IPS-NIHi7 (cell line): ENCODE results near the gene JAZF1.
A peak's percentile ranks its signal among the peaks of the same experiment; 100 is the strongest.

ENCODE experiments used
- DNase-seq: peaks from one replicate; pipeline ENCODE4 v3.0.0; 2012; ENCODE audit warnings: mixed read lengths; ENCODE audit errors: extremely low spot score

The JAZF1 gene

DNA sequence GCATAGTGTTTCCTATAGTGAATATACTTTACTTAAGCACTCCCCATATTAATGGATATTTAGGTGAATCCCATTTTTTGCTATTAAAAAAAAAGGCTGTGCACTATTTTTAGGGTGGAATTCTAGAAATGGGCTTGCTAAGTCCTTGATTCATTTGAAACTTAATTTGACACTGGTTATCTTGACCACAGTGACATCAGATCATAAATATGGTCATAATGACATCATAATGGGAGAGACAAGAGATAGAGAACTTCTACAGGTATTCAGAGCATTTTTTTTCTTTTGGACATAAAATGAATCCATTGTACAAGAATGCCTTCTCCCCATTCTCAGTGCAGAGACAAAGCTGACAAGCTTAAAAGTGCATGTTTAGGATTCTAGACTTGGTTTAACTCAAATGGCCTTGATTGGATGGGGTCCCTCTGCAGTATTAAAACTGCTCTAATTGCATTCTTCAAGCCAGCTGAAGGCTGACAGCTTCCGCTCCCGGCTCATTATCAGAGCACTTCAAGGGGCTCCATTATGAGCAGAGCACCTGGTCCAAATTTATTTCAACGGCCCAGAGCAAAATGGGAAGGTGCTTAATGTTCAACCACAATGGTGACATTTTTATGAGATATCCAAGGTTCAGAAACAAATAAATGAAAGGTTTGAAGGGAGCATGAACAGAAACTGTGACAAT lies 104.8 kb downstream of the JAZF1 start:
- DNase-seq, result no peak

DNA sequence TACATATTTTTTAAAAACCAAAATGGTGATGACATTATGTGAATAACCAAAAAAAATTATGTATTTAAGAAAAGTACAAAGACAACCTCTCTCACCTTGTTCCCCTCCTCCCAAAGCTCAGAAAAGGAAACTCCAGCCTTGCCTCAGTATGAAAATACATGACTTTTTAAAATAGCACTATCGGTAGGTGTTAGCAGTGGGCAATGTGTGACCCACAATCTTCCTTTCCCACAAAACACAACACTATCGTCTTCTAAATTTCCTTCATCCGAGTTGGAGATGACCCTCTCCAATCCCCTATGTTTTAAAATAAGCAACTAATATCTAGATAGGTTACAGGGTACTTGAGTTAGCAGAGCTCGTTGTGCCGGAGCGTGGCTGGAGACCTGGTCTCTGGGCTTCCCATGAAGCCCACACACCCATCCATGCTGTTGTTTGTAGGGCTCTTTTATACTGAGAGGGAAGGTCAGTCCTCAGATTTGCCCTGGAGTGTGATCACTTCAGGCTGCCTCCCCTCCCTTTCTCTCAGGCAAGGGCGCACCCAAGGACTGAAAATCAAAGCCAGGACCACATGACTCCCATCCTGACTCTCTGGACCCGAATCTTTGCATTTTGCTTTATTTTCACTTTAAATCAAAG lies 107.6 kb downstream of the JAZF1 start:
- DNase-seq, result no peak

DNA sequence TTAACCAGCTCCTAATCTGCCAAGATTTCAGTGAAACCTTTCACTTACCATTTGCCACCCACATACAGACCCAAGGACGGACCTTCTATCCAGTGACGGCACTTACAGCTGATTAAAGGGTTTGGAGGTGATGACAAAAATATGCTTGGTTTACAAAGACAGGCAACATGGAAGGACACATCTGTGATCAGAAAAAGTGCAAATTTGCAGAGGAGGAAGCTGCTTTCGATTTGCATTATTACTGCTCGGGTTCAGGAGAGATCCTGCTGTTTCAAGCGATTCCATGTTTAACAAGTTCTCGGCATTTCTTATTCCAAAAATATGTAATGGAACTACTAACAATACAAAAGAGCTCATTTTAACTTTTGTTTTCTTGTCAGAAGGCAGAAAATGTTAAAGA lies 109.0 kb downstream of the JAZF1 start:
- DNase-seq, result no peak

DNA sequence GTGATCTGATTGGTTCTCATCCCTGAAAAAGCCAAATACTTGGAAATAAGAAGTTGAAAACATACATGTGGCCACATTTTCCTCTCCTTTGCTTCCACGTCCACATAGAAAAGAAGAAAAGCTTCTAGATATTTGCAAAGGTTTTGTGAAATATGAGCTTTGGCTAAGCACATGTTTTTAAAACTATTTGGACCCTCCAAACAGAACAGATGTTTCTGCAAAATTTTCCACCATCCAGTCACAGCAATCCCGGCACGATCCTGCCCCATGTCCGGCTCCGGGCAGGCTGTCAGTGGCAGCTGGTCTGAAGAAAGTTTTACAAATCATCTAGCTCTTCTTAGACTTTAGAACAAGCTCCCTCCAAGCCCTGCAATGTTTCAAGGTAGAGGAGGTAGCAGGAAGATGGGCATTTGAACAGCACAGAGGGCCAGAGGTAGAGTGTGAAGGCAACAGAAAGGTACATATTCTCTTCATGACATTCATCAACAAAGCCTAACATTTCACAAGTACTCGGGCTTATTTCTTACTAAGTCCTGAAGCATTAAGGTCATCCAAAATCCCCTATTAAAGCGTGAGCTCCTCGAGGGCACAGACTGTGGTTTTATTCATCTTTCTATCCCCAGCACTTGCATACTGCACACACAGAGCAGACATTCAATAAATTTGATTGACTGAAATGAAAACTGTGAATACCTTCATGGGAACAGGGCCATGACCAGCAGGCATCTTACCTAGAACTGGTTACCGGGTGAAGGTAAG lies 110.1 kb downstream of the JAZF1 start:
- DNase-seq, result no peak

DNA sequence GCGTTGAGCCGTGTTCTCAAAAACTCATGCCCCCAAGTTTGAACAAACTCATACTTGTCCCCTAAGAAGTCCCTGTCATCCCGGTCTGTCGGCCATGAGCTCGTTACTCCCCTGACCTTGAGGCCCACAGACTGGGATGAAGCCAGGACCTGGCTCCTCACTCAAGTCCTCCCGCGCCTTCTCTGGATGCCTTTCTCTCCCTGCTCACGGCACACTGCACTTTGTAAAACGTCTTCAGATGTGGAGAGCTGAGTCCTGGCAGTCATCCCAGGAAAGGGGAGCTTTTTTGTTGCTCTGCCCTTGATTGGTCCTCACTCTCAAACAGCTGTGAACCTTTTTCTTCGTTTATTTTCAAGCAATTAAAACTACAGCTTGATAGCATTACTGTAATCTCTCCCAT lies 110.8 kb downstream of the JAZF1 start:
- no peak for DNase-seq

DNA sequence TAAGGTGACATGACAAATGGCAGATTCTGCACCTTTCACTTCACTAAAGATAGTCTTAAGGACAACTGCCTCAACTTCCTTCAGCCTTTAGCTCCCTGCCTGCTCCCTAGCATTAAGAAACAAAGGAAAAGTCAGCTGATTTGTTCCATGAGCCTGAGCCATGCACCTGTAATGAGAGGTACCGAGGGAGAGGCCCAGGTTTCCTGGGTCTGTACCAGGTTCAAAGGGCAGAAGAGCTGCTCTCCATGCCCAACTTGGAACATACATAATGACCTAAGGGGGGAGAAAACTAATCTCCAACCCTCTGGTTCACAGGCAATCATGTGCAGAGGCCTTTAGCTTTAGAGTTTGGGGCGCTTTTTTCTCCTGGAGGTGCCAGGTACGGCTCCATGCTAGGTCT lies 111.2 kb downstream of the JAZF1 start:
- no peak for DNase-seq

DNA sequence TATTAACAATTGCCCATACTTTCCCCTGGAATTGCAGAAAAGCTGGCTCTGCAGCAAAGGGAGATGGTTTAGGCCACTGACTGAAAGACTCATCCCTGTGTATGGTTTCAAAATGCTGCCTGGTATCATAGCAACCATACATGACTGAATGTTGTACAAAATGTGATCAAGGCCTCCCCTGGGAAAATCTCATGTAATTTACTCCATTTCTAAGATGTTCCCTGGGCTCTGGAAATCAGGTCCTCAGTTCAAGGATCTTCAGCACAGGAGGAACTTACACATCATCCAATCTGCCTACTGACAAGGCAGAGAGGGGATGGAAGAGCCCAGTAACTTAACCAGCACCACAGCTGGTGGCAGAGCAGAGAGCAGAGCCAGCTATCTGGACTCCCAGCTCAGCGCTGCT lies 111.8 kb downstream of the JAZF1 start:
- DNase-seq, result no peak

DNA sequence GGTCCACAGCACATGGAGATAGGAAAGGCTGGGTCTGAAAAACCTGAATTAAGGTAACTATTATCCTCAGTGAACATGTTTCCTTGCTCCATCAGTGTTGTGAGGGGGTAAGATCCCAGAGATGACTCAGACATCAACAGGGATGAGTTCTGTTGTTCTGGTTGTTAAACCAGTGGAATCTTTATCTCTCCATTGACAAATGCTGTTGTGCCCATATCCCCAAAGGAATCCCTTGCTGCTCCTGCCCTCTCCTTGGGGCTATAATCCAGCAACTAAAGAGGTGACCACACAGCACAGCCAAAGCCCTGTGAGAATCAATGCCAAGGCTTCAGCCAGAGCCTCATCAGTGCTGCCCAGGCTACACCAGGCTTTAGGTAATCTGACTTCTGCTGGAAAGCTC lies 113.4 kb downstream of the JAZF1 start:
- DNase-seq, result no peak

DNA sequence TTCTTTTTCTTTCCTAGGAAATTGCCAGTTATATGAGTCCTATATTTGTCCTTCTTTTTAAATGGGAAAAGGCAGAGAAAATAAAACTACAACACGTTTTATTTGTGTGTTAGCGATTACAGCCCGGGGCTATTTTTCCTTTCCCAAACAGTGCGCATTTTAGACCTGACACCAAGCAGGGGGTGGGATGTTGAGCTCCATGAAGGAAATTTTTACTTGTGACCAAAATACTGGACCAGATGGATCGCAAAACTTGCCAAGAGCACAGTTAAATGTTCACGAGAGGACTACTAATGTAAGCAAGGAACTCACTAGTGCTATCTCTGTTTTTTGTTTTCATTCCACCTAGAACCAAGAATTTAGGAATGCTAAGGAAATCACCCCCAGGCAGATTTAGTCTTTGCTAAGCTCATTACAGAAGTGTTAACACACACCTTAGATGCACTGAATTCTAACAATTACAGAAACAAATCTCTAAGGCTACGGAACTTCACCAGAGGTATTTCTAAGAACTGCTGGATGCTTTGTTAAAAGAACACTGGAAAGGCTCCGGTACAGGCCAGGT lies 114.8 kb downstream of the JAZF1 start:
- DNase-seq, result no peak

DNA sequence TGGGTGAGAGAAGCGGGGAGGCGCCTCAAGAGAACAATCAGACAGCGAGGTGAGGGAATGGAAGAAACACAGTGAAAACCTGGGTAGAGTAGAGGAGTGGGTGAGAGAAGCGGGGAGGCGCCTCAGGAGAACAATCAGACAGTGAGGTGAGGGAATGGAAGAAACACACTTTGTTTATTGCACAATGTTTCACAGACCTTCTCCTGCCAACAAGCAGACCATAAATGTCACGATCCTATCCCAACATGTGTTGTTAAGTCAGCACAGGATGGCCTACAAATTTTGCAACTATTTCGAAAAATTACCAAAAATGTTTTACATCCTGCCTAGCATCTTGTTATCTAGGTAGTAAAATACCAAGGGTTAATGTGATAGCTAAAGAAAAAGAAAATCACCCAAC lies 115.3 kb downstream of the JAZF1 start:
- DNase-seq, result no peak

DNA sequence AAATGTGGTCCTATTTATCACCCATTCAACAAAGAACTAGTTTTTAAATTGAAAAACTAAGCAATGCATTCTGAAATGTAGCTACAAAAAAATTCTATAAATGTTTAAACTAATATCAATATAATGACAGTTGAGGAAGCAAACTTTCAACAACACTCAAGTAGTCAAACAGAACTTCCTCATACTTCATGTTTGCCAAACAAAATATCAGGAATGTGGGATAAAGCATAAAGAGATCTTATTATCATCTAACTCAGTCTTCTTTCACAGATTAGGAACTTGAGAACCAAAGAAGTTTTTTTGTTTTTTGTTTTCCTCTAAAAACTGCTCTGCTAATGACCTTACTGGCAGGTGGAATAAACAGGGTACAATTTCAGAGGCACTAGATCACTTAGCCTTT lies 116.2 kb downstream of the JAZF1 start:
- DNase-seq, result no peak

DNA sequence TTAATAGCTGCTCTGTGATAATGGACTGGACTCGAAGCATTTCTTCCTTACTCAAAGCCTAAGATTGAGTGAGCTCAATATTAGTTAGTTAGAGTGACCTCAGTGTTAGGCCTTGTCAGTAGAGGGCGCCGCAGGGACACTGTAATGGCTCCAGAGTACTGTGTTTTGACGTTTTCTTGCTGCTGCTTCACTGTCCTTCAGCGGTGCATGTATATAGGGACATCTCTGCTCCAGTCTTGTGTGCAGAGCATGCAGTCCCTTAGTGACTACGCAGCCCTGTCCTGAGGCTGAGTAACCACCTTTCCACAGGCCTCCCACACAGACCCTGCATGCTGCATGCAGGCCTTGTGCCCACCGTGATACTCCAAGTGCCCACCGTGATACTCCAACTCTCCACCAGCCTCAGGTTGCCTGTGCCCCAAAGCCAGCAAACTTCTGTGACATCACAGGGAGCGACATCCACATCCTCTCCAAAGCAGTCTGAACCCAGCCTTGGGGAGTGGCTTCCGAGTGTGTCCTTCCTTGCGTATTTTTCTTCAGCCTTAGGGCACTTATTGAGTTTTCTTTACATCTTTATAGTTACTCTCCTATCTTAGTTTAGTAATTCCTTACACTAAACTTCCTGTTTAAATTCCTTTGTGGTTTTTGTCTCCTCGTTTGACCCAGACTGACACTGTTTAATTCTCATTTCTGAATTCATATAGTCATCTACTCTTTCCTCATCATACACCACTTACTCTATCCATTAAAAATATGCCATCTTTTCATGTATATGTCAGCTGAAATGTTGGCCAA lies 118.2 kb downstream of the JAZF1 start:
- DNase-seq, result peak; percentile 76

DNA sequence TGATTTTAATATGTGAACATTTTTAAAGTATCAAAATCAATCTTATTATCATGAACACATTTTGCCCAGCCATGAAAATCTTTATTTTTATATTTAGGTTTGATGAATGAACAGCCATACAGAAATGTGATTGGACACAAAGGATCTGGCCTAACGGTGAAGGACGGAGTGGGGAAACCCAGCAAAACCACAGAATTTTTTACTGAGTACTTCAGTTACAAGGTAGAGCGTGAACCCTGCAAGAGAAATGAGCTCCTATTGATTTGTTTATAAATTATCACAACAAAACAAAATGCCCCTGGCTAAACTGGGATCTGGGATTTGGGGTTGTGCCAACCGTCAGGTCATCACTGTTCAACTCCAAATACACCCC lies 118.8 kb downstream of the JAZF1 start:
- no peak for DNase-seq

DNA sequence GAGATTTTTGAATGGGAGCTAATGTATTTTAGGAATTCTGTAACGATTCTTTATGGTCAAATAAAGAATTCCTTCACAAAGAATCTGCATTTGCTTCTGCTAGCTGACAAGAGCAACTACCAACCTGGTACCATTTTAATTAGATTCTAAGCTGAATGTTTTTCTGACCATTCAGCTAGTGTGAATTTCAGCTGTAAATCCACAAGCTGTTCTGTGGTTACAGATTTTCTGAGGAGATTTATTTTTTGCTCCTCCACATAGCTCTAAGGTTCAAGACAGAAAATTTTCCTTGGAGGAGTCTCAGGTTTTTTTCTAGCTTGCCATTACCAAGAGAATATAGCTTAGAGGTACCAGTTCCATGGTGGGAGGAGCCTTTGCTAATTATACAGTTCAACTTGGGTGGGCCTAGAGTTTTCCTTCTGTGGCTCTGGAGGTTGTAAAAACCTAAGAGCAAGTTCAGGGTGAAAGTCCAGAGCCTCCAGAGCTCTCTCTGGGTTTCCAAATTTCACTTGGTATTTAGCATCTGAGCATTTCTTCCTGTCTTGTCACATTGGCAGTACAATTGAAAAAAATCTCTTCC lies 120.1 kb downstream of the JAZF1 start:
- DNase-seq, result no peak

DNA sequence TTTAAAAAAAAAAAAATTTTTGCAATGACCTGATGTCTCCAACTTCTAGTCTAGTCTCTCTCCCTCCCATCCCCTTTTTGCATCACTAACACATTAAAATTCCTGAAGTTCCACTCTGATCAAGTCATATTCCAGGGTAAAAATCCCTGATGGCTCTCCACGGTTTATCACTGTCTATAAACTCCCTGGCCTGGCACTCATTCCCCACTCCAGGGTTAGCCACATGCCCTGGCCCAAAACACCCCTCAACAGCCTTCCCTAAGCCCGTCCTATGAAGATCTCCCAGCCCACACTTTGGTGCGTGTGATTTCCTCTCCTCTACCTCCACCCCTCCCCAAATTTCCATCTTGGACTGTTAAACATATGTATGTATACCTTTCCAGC lies 125.4 kb downstream of the JAZF1 start:
- no peak for DNase-seq

DNA sequence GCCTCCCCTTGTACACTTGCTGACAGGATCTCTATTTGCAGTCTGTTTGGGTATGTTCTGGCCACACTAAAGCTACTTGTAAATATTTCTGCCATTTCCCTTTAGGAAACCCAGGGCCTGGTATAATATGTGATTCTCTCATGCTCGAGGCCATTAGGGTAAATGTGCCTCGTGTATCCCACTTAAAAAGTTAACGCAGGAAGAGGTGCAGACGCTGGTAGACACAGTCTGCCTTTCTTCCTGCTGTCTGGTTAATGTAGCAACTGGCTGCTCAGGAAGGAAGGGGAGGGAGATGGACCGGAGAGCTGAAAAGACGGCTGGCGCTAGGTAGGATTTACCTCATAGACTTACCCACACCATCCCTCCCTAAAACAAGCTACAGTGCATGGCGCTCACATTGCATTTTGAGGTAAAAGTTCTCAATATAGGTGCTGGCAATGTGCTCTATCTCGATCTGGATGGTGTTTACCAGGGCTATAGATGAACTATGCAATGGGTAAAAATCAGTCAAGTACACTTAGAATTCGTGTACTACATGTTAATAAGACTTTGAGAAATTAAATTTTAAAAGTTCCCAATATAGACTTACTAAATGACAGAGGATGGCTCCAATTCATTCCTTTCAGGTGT lies 125.9 kb downstream of the JAZF1 start:
- no peak for DNase-seq

DNA sequence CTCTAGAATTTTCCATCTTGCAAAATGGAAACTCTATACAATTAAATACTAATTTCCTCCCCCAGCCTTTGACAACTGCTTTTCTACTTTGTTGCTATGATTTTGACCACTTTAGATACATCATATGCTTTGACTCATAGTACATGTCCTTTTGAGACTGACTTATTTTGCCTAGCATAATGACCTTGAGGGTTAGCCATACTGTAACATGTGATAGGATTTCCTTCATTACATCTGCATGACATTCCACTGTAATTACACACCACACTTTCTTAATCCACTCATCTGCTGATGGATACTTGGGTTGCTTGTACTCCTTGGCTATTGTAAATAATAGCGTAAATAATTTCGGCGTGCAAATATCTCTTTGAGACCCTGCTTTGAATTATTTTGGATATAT lies 127.7 kb downstream of the JAZF1 start:
- DNase-seq, result no peak

DNA sequence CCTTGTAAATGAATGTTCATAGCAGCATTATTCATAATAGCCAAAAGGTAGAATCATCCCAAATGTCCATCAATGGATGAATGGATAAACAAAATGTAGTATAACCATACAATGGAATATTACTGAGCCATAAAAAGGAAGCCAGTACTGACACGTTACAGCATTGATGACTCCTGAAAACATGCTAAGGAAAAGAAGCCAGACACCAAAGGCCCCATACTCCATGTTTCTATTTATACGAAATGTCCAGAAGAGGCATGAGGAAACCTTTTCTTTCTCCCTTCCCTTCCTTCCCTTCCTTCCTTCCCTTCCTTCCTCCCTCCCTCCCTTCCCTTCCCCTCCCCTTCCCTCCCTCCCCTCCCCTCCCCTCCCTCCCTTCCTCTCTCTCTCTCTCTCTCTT lies 131.9 kb downstream of the JAZF1 start:
- no peak for DNase-seq

DNA sequence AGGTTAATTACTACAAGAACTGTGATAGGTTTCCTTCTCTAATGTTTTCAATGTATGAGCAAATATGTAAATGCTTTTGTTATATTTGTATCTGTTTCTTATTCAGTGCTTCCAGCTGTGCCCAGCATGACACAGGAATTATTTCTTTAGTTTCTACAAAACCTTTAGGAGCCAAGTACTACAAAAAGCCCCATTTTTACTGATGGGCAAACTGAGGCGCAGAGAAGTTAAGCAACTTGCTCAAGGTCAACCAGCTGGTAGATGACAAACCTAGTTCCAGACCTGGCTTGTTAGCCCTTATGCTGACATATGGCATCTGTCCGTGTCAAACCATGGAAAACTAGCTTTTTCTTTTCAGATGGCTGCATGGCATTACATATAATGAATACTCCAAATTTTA lies 134.6 kb downstream of the JAZF1 start:
- no peak for DNase-seq

DNA sequence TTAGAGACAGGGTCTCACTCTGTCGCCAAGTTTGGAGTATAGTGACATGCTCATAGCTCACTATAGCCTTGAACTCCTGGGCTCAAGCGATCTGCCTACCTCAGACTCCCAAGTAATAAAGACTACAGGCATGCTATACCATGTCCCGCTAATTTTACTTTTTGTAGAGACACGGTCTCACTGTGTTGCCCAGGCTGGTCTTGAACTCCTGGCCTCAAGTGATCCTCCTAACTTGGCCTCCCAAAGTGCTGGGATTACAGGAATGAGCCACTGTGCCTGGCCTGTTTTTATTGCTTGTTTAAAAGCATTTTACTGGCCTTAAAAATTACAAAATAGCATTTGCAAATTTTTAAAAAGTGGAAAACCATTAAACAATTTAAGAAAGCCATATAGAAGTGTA lies 135.0 kb downstream of the JAZF1 start:
- no peak for DNase-seq

DNA sequence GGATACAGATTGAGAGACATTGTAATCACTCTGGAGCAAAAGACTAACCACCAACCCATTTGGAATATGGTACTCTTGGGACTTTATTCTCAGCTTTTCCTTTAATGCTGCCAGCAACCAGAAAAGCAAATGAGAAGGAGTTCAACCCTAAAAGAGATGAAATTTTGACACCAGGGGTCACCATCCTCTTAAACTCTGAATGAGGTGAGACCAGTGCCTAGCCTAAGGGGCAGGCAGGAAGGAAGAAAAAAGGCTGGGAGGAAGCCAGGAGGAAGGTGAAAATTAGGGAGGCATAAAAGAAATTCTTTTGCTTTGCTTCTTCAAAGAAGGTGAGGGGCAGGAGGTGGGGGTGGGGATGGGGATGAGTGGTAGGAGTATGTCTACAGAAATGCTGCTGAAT lies 135.8 kb downstream of the JAZF1 start:
- DNase-seq, result peak; percentile 49
